K562 (cell line): ENCODE measurements around the gene ZSCAN2. TPM values are rescaled to one million over a fixed set of nuclear protein-coding genes. Genes with fewer than 3 reads are reported as not detected.

Experiments used
- ATAC-seq: fragments of 200-7000 bp; cut with Tn5 transposase; 3 replicates; pipeline ENCODE4 v1.9.1; 2020; ENCODE audit warnings: moderate library complexity
- BruUV-seq: library from RNA; stranded (reverse); fragments of 400-500 nt; replicated peaks from 2 replicates; lab custom pipeline; 2021; lab: Mats Ljungman, UMichigan
- CTCF ChIA-PET: fragments of 300-600 bp; formaldehyde crosslinking; extraction: SDS; loops from one replicate; lab custom pipeline; 2021; ENCODE audit warnings: low intra/inter-chr PET ratio; lab: Yijun Ruan, JAX
- POLR2A ChIA-PET: fragments of 300-600, 350-650 bp; sonication (Branson Sonifier 250); formaldehyde crosslinking; extraction: SDS; loops from one replicate; lab custom pipeline; 2021; ENCODE audit warnings: antibody characterized with exemption, inconsistent platforms; lab: Yijun Ruan, JAX
- DNase-seq, 4 experiments: peaks; one replicate each; pipeline versions ENCODE4 v3.0.0 to v3.0.0-alpha.2; 2011 to 2018; ENCODE audit warnings: low spot score in 3 of 4, mixed read lengths in 3 of 4; ENCODE audit errors: extremely low read depth in 1 of 4
- FAIRE-seq: peaks from 2 replicates; lab custom pipeline; 2011; peaks lifted over from hg19 to GRCh38; lab: Jason Lieb, UNC
- H2AFZ ChIP-seq: 2 replicates; pipeline ENCODE4 v1.6.0; 2011; ENCODE audit warnings: low read depth, low read length, control low read depth, inconsistent platforms
- H3K27ac ChIP-seq: fragments of 200-600 bp; 3 replicates; pipeline ENCODE4 v1.8.0; 2011; ENCODE audit warnings: low read depth, mild to moderate bottlenecking, control low read depth, inconsistent platforms, low read length, moderate library complexity, mixed read lengths; ENCODE audit errors: extremely low read depth
- H3K27me3 ChIP-seq, 2 experiments: fragments of 300-600 bp in 1 of 2; 2 replicates in 1 of 2; 3 replicates in 1 of 2; pipeline versions ENCODE4 v1.6.0 to v1.8.0; 2011; ENCODE audit warnings: inconsistent platforms in 2 of 2, low read length in 2 of 2, mild to moderate bottlenecking in 1 of 2, mixed read lengths in 1 of 2, moderate library complexity in 1 of 2; ENCODE audit not compliant: control insufficient read depth in 2 of 2, insufficient read depth in 2 of 2
- H3K36me3 ChIP-seq: fragments of 300-600 bp; 3 replicates; pipeline ENCODE4 v1.8.0; 2011; ENCODE audit warnings: mild to moderate bottlenecking, low read length, inconsistent platforms; ENCODE audit not compliant: control insufficient read depth, insufficient read depth
- H3K4me1 ChIP-seq, 2 experiments: fragments of 200-600 bp in 1 of 2; replicated peaks in 1 of 2; 2 replicates in 1 of 2; 3 replicates in 1 of 2; pipeline versions ENCODE4 v1.5.1 to v1.8.0; 2011; ENCODE audit warnings: inconsistent platforms in 2 of 2, low read length in 2 of 2, mild to moderate bottlenecking in 1 of 2, mixed read lengths in 1 of 2, moderate library complexity in 1 of 2; ENCODE audit not compliant: control insufficient read depth in 2 of 2, insufficient read depth in 2 of 2
- H3K4me2 ChIP-seq: 2 replicates; pipeline ENCODE4 v1.6.1; 2011; ENCODE audit warnings: low read length, control low read depth, inconsistent platforms, mixed read lengths; ENCODE audit not compliant: insufficient read depth
- H3K4me3 ChIP-seq: fragments of 200-600 bp; sonication (generic), shearing (Covaris generic); 2 replicates; pipeline ENCODE4 v1.5.1; 2016; ENCODE audit warnings: control low read depth, inconsistent platforms
- H3K79me2 ChIP-seq: fragments of 200-600 bp; 3 replicates; pipeline ENCODE4 v1.8.0; 2011; ENCODE audit warnings: low read length, inconsistent platforms; ENCODE audit not compliant: control insufficient read depth, insufficient read depth
- H3K9ac ChIP-seq, 2 experiments: 2 replicates each; pipeline versions ENCODE4 v1.6.0 to v1.6.1; 2011; ENCODE audit warnings: low read depth in 2 of 2, low read length in 2 of 2, control low read depth in 1 of 2, inconsistent platforms in 1 of 2, mild to moderate bottlenecking in 1 of 2, mixed read lengths in 1 of 2; ENCODE audit not compliant: insufficient read depth in 1 of 2
- H3K9me1 ChIP-seq: one replicate; pipeline ENCODE4 v1.6.0; 2011; ENCODE audit warnings: inconsistent platforms, mild to moderate bottlenecking, low read length, moderate library complexity; ENCODE audit not compliant: control insufficient read depth, insufficient read depth
- H3K9me3 ChIP-seq: replicated peaks from 2 replicates; pipeline ENCODE4 v1.5.1; 2011; ENCODE audit warnings: low read depth, low read length, inconsistent platforms; ENCODE audit not compliant: control insufficient read depth, insufficient read depth
- H4K20me1 ChIP-seq: replicated peaks from 2 replicates; pipeline ENCODE4 v1.6.1; 2011; ENCODE audit warnings: low read length, inconsistent platforms, mixed read lengths; ENCODE audit not compliant: control insufficient read depth, insufficient read depth
- ATF1 ChIP-seq, 2 experiments: fragments of 450-650 bp in 1 of 2; IDR thresholded peaks; 2 replicates each; pipeline ENCODE4 v1.6.1; 2016; ENCODE audit warnings: missing compliant biosample characterization in 1 of 2, missing genetic modification characterization in 1 of 2
- DACH1 ChIP-seq: fragments of 450-650 bp; IDR thresholded peaks from 2 replicates; pipeline ENCODE4 v1.6.1; 2018; ENCODE audit not compliant: partially characterized antibody
- MAZ ChIP-seq, 2 experiments: fragments of 450-650 bp in 1 of 2; sonication (generic) in 1 of 2; formaldehyde crosslinking; IDR thresholded peaks in 1 of 2; conservative IDR thresholded peaks in 1 of 2; 2 replicates each; pipeline versions ENCODE4 v1.4.0 to v1.5.0; 2020; ENCODE audit warnings: mild to moderate bottlenecking in 1 of 2, missing genetic modification reagents in 1 of 2
- PHF8 ChIP-seq: fragments of 200-600 bp; sonication (generic); IDR thresholded peaks from 2 replicates; pipeline ENCODE4 v1.6.1; 2012; ENCODE audit warnings: mixed run types, mild to moderate bottlenecking, inconsistent platforms, low read length, moderate library complexity, borderline replicate concordance
- SMAD4 ChIP-seq: fragments of 250-450 bp; sonication (Bioruptor Pico); conservative IDR thresholded peaks from 2 replicates; pipeline ENCODE4 v1.8.0; 2021; ENCODE audit warnings: inconsistent platforms, mild to moderate bottlenecking, moderate library complexity
- SP1 ChIP-seq: sonication (generic); formaldehyde crosslinking; IDR thresholded peaks from 2 replicates; pipeline ENCODE4 v1.8.1; 2022; ENCODE audit warnings: mild to moderate bottlenecking, missing genetic modification reagents
- TAF1 ChIP-seq: IDR thresholded peaks from 2 replicates; pipeline ENCODE4 v1.6.1; 2011; ENCODE audit warnings: mild to moderate bottlenecking, low read length, moderate library complexity; ENCODE audit not compliant: insufficient read depth, control insufficient read depth, severe bottlenecking; ENCODE audit errors: extremely low read depth
- ZNF263 ChIP-seq: sonication (generic); formaldehyde crosslinking; IDR thresholded peaks from 2 replicates; pipeline ENCODE4 v1.8.0; 2022; ENCODE audit warnings: mild to moderate bottlenecking, missing genetic modification reagents, borderline replicate concordance
- WGBS: fragments of 100-300 bp; shearing (Covaris generic); methylation state at CpG from one replicate; pipeline ENCODE4 v1.1.6; 2016; ENCODE audit warnings: low coverage, mixed read lengths; ENCODE audit not compliant: insufficient coverage; ENCODE audit errors: missing lambda C conversion rate; 5-methylcytosine and 5-hydroxymethylcytosine counted together
- in situ Hi-C: fragments of 300-500 bp; cut with MboI; formaldehyde crosslinking; loops from 4 replicates; pipeline ENCODE4 v1.15.0; 2018; ENCODE audit warnings: inconsistent platforms, mixed read lengths
- intact Hi-C: fragments of 100-400 bp; cut with micrococcal nuclease; formaldehyde crosslinking; loops from 2 replicates; pipeline ENCODE4 v1.14.2; 2022
- polyA plus RNA-seq, 8 experiments: library from polyadenylated mRNA; depleted of rRNA in 4 of 8; stranded (reverse) in 5 of 8; unstranded in 3 of 8; fragments of >200 nt; fragmentation: Nextera tagmentation in 2 of 8; fragmentation: Illumina TruSeq in 1 of 8; extraction: Ambion mirVana in 2 of 8; extraction: Trizol in 1 of 8; gene quantifications; 2 replicates each; pipeline versions ENCODE4 v1.2.1 to v1.2.3, GENCODE V29; 2011 to 2014; ENCODE audit warnings: inconsistent platforms in 1 of 8, missing spikeins in 1 of 8
- total RNA-seq, 7 experiments: library from RNA; depleted of rRNA in 6 of 7; stranded (reverse); fragments of >200 nt in 6 of 7; fragmentation: Illumina TruSeq in 2 of 7; extraction: Trizol in 2 of 7; gene quantifications; 2 replicates each; pipeline versions ENCODE4 v1.2.1 to v1.2.3, GENCODE V29; 2011 to 2021; ENCODE audit warnings: low replicate concordance in 1 of 7
- TF ChIP-seq, protein P1 (sequence below): IDR thresholded peaks from 2 replicates; pipeline ENCODE4 v1.6.1; 2011; ENCODE audit not compliant: insufficient read length; ENCODE audit errors: extremely low read depth
- TF ChIP-seq, protein P2 (sequence below): fragments of 250-450 bp; sonication (Bioruptor Pico); IDR thresholded peaks from 2 replicates; pipeline ENCODE4 v1.8.0; 2022; ENCODE audit warnings: inconsistent platforms
- TF ChIP-seq, protein P3 (sequence below): fragments of 150-350 bp; IDR thresholded peaks from 2 replicates; pipeline ENCODE4 v1.6.1; 2014; ENCODE audit warnings: low read depth, mild to moderate bottlenecking, low read length, borderline replicate concordance

ZSCAN2 gene
- total and polyA plus RNA-seq, 9 of the 15 experiments (the other 6 are each of a cell fraction or from before 2014, with no cell fraction given): 1.7 to 14.2 (median 6.6) TPM

GRCh38 chr15:84570164-84570735, 30.6 kb upstream of the ZSCAN2 start (continued):
- TF ChIP-seq ZNF263 (CRISPR knock-in tag) (peak; percentile 49; the same call in 1 of the 2 replicates), PHF8 (peak; percentile 48; the same call in 1 of the 2 replicates), ATF1 (CRISPR knock-in tag; IDR thresholded peaks at IDR 0.05) (no peak), ATF1 (tag; IDR thresholded peaks at IDR 0.05) (no peak), SP1 (CRISPR knock-in tag) (no peak), SMAD4 (CRISPR knock-in tag) (0 out of 2 replicates have a peak, but pooled peaks have one; percentile 14), MAZ (CRISPR knock-in tag; conservative IDR thresholded peaks at IDR 0.05 in 1 of 2, IDR thresholded peaks at IDR 0.05 in 1 of 2) (peak in 1 of 2 experiments; percentile 15; a peak in 1 of 4 replicates), TAF1 (peak; percentile 27)

DNA sequence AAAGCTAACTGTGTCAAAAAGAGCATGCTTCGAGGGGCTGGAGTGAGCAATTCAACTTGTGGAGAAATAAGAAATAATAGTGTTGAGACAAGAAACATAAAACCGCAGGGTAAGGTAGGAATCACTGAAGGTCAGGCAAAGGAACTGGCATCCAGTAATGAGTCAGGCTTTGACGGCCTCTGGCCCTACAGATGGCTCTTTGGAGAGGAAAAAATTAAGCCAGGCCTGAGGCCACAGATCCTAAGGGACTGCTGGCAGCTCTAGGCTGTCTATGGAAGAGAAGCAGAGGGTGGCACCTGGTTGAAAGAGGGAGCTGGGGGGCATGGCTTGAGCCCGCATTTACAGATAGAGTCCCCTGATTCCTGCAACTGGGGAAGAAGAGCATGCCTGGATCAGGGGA, 28.6 kb upstream of the ZSCAN2 start:
- Histone ChIP-seq H3K36me3 (peaks cover 5% of the 10 kb centered on the region; the same call in 1 of the 3 replicates), H3K9me3 (no peaks in the 10 kb centered on the region), H3K27ac (no peak overlapping the region), H3K9me1 (no peaks in the 10 kb centered on the region), H2AFZ (no peak overlapping the region), H3K79me2 (peaks cover 13% of the 10 kb centered on the region; the same call in 2 of the 3 replicates), H3K4me2 (no peak overlapping the region), H3K9ac (peak overlapping the region in 1 of 2 experiments; percentile 14; a peak in 1 of 4 replicates), H3K27me3 (no peaks in the 10 kb centered on the region), H3K4me1 (peaks cover 0 to 20% of the 10 kb centered on the region in 2 experiments; a peak in 4 of 5 replicates), H3K4me3 (no peak overlapping the region), H4K20me1 (no peaks in the 10 kb centered on the region)
- CTCF ChIA-PET: no interaction called here
- BruUV-seq: no TSS peak
- ATAC-seq: no peak
- in situ Hi-C loops: loop anchor here (25.0 kb wide), 1 partner anchor 385 kb away; no protein-coding TSS in a partner anchor
- 79% methylated on average over 4 of the region's 4 CpGs for WGBS
- POLR2A ChIA-PET: interaction anchor here (1.0 kb wide), 1 partner anchor 13 kb away, joined by 3 read pairs; no protein-coding TSS in a partner anchor
- no peak for FAIRE-seq
- no peak for DNase-seq
- intact Hi-C loops: no loop called here
- TF ChIP-seq, protein P1, sequence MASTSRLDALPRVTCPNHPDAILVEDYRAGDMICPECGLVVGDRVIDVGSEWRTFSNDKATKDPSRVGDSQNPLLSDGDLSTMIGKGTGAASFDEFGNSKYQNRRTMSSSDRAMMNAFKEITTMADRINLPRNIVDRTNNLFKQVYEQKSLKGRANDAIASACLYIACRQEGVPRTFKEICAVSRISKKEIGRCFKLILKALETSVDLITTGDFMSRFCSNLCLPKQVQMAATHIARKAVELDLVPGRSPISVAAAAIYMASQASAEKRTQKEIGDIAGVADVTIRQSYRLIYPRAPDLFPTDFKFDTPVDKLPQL: no peak
- no peak for TF ChIP-seq DACH1
- TF ChIP-seq, protein P2, sequence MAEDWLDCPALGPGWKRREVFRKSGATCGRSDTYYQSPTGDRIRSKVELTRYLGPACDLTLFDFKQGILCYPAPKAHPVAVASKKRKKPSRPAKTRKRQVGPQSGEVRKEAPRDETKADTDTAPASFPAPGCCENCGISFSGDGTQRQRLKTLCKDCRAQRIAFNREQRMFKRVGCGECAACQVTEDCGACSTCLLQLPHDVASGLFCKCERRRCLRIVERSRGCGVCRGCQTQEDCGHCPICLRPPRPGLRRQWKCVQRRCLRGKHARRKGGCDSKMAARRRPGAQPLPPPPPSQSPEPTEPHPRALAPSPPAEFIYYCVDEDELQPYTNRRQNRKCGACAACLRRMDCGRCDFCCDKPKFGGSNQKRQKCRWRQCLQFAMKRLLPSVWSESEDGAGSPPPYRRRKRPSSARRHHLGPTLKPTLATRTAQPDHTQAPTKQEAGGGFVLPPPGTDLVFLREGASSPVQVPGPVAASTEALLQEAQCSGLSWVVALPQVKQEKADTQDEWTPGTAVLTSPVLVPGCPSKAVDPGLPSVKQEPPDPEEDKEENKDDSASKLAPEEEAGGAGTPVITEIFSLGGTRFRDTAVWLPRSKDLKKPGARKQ: no peak
- TF ChIP-seq, protein P3, sequence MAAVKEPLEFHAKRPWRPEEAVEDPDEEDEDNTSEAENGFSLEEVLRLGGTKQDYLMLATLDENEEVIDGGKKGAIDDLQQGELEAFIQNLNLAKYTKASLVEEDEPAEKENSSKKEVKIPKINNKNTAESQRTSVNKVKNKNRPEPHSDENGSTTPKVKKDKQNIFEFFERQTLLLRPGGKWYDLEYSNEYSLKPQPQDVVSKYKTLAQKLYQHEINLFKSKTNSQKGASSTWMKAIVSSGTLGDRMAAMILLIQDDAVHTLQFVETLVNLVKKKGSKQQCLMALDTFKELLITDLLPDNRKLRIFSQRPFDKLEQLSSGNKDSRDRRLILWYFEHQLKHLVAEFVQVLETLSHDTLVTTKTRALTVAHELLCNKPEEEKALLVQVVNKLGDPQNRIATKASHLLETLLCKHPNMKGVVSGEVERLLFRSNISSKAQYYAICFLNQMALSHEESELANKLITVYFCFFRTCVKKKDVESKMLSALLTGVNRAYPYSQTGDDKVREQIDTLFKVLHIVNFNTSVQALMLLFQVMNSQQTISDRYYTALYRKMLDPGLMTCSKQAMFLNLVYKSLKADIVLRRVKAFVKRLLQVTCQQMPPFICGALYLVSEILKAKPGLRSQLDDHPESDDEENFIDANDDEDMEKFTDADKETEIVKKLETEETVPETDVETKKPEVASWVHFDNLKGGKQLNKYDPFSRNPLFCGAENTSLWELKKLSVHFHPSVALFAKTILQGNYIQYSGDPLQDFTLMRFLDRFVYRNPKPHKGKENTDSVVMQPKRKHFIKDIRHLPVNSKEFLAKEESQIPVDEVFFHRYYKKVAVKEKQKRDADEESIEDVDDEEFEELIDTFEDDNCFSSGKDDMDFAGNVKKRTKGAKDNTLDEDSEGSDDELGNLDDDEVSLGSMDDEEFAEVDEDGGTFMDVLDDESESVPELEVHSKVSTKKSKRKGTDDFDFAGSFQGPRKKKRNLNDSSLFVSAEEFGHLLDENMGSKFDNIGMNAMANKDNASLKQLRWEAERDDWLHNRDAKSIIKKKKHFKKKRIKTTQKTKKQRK: no peak
